PFSK-1 (cell line): ENCODE data around the gene TFPT.

Experiments used
- POLR2AphosphoS5 ChIP-seq: IDR thresholded peaks from 2 replicates; pipeline ENCODE4 v1.6.1; 2012; ENCODE audit warnings: low read depth, mild to moderate bottlenecking, control low read depth, low read length, moderate library complexity
- TAF1 ChIP-seq: IDR thresholded peaks from 2 replicates; pipeline ENCODE4 v1.6.1; 2012; ENCODE audit warnings: low read length, control low read depth, borderline replicate concordance; ENCODE audit not compliant: insufficient read depth
- TF ChIP-seq, protein P1 (sequence below), 2 experiments: IDR thresholded peaks; 2 replicates each; pipeline versions ENCODE4 v1.6.1 to v1.8.0; 2011 to 2012; ENCODE audit warnings: low read depth in 2 of 2, low read length in 2 of 2, control low read depth in 1 of 2, inconsistent platforms in 1 of 2, mild to moderate bottlenecking in 1 of 2, moderate library complexity in 1 of 2; ENCODE audit not compliant: insufficient read depth in 1 of 2

DNA sequence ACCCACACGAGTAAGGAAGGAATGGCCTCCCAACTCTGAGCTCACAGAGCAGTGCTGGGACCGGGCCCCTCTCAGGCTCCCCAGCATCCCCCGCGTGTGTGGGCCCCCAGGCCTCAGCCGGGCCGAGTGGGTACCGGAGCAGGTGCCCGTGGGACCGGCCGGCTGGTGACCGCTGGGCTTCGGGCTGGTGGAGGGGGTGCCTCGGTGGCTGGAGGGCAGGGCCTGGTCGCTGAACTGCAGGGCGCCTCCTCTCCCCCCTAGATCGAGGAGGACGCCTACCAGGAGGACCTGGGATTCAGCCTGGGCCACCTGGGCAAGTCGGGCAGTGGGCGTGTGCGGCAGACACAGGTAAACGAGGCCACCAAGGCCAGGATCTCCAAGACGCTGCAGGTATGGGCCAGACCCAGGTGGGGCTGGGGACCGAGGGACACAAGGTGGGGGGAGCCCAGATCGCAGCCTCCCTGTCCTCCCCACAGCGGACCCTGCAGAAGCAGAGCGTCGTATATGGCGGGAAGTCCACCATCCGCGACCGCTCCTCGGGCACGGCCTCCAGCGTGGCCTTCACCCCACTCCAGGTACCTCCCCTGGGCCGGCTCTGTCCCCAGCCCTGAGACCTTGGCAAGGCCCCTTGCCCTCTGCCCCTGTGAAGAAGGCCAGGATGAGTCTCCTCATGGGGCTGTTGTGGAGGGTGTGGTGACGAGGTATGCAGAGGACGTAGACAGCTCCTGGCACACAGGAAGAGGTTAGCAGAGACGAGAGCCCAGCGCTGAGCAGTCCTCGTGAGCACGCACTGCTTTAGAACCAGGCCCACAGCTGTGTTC is 13.5 kb upstream of the TFPT start:
- TF ChIP-seq POLR2AphosphoS5 (no peak), TAF1 (no peak)
- TF ChIP-seq, protein P1, sequence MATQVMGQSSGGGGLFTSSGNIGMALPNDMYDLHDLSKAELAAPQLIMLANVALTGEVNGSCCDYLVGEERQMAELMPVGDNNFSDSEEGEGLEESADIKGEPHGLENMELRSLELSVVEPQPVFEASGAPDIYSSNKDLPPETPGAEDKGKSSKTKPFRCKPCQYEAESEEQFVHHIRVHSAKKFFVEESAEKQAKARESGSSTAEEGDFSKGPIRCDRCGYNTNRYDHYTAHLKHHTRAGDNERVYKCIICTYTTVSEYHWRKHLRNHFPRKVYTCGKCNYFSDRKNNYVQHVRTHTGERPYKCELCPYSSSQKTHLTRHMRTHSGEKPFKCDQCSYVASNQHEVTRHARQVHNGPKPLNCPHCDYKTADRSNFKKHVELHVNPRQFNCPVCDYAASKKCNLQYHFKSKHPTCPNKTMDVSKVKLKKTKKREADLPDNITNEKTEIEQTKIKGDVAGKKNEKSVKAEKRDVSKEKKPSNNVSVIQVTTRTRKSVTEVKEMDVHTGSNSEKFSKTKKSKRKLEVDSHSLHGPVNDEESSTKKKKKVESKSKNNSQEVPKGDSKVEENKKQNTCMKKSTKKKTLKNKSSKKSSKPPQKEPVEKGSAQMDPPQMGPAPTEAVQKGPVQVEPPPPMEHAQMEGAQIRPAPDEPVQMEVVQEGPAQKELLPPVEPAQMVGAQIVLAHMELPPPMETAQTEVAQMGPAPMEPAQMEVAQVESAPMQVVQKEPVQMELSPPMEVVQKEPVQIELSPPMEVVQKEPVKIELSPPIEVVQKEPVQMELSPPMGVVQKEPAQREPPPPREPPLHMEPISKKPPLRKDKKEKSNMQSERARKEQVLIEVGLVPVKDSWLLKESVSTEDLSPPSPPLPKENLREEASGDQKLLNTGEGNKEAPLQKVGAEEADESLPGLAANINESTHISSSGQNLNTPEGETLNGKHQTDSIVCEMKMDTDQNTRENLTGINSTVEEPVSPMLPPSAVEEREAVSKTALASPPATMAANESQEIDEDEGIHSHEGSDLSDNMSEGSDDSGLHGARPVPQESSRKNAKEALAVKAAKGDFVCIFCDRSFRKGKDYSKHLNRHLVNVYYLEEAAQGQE (IDR thresholded peaks at IDR 0.05; ENCODE audit: insufficient read depth in 1 of 2, low read depth in 2 of 2, low read length in 2 of 2) = no peak
